ENCODE results near the gene GRID2. TPM values are rescaled to one million over a fixed set of nuclear protein-coding genes. Genes with fewer than 3 reads are reported as not detected.

GRID2 gene
- polyA plus RNA-seq, 3 donors: not detected

- H3K27ac ChIP-seq (ENCODE audit: low read depth, low read length): no peak overlapping the region
- WGBS, 3 donors: 75 to 94% (median 77%) methylated on average over 1 of the region's 1 CpG
Measured at GRCh38 chr4:92615049-92615448, 311.3 kb downstream of the GRID2 start.

- no peak overlapping the region for H3K27ac ChIP-seq (ENCODE audit: low read depth, low read length)
- 41 to 89% (median 87%) methylated on average over 2 of the region's 2 CpGs for whole genome bisulfite sequencing, 3 donors
Measured at GRCh38 chr4:92618968-92619367, 315.2 kb downstream of the GRID2 start.

- 73 to 79% (median 75%) methylated on average over 2 of the region's 2 CpGs for WGBS, 3 donors
- no peak overlapping the region for H3K27ac ChIP-seq (ENCODE audit: low read depth, low read length)
Measured at GRCh38 chr4:92629302-92629701, 325.5 kb downstream of the GRID2 start.

GRCh38 chr4:92634882-92635281 lies 331.1 kb downstream of the GRID2 start:
- 69 to 75% (median 70%) methylated on average over 3 of the region's 3 CpGs for WGBS, 3 donors
- H3K27ac ChIP-seq (ENCODE audit: low read depth, low read length): no peak overlapping the region

GRCh38 chr4:92636038-92636806 lies 332.5 kb downstream of the GRID2 start:
- H3K27ac ChIP-seq (ENCODE audit: low read depth, low read length): no peak overlapping the region
- 30 to 62% (median 56%) methylated on average over 6 of the region's 6 CpGs for WGBS, 3 donors

GRCh38 chr4:92641409-92641808 lies 337.6 kb downstream of the GRID2 start:
- H3K27ac ChIP-seq (ENCODE audit: low read depth, low read length): no peak overlapping the region
- WGBS, 3 donors: 86 to 95% (median 90%) methylated on average over 3 of the region's 3 CpGs

GRCh38 chr4:92646826-92647225 lies 343.1 kb downstream of the GRID2 start:
- 60 to 75% (median 71%) methylated on average over 2 of the region's 2 CpGs for WGBS, 3 donors
- H3K27ac ChIP-seq (ENCODE audit: low read depth, low read length): no peak overlapping the region

- H3K27ac ChIP-seq (ENCODE audit: low read depth, low read length): no peak overlapping the region
Measured at GRCh38 chr4:92651536-92651935, 347.8 kb downstream of the GRID2 start.

GRCh38 chr4:92654084-92654483 lies 350.3 kb downstream of the GRID2 start:
- H3K27ac ChIP-seq (ENCODE audit: low read depth, low read length): no peak overlapping the region

- H3K27ac ChIP-seq (ENCODE audit: low read depth, low read length): no peak overlapping the region
Measured at GRCh38 chr4:92657695-92658094, 353.9 kb downstream of the GRID2 start.

- no peak overlapping the region for H3K27ac ChIP-seq (ENCODE audit: low read depth, low read length)
- WGBS, 3 donors: 65 to 74% (median 74%) methylated on average over 2 of the region's 2 CpGs
Measured at GRCh38 chr4:92658318-92658717, 354.6 kb downstream of the GRID2 start.

GRCh38 chr4:92677805-92678204 lies 374.0 kb downstream of the GRID2 start:
- WGBS, 3 donors: 80 to 97% (median 95%) methylated on average over 3 of the region's 3 CpGs
- no peak overlapping the region for H3K27ac ChIP-seq (ENCODE audit: low read depth, low read length)

GRCh38 chr4:92678292-92678691 lies 374.5 kb downstream of the GRID2 start:
- no peak overlapping the region for H3K27ac ChIP-seq (ENCODE audit: low read depth, low read length)
- 86 to 94% (median 88%) methylated on average over 4 of the region's 4 CpGs for WGBS, 3 donors

- no peak overlapping the region for H3K27ac ChIP-seq (ENCODE audit: low read depth, low read length)
- 75 to 79% (median 78%) methylated on average over 1 of the region's 1 CpG for WGBS, 3 donors
Measured at GRCh38 chr4:92679149-92679548, 375.4 kb downstream of the GRID2 start.

- H3K27ac ChIP-seq (ENCODE audit: low read depth, low read length): no peak overlapping the region
- 82 to 97% (median 86%) methylated on average over 3 of the region's 3 CpGs for WGBS, 3 donors
Measured at GRCh38 chr4:92714640-92715039, 410.9 kb downstream of the GRID2 start.

GRCh38 chr4:92733231-92733630 lies 429.5 kb downstream of the GRID2 start:
- 17 to 51% (median 44%) methylated on average over 1 of the region's 1 CpG for WGBS, 3 donors
- no peak overlapping the region for H3K27ac ChIP-seq (ENCODE audit: low read depth, low read length)

- WGBS, 3 donors: 85 to 91% (median 87%) methylated on average over 2 of the region's 2 CpGs
- no peak overlapping the region for H3K27ac ChIP-seq (ENCODE audit: low read depth, low read length)
Measured at GRCh38 chr4:92735025-92735665, 431.4 kb downstream of the GRID2 start.

GRCh38 chr4:92760433-92760832 lies 456.7 kb downstream of the GRID2 start:
- H3K27ac ChIP-seq (ENCODE audit: low read depth, low read length): no peak overlapping the region

GRCh38 chr4:92776080-92776479 lies 472.3 kb downstream of the GRID2 start:
- WGBS, 3 donors: 77 to 87% (median 82%) methylated on average over 3 of the region's 3 CpGs
- no peak overlapping the region for H3K27ac ChIP-seq (ENCODE audit: low read depth, low read length)

GRCh38 chr4:92789741-92790140 lies 486.0 kb downstream of the GRID2 start:
- WGBS, 3 donors: 61 to 77% (median 68%) methylated on average over 3 of the region's 3 CpGs
- no peak overlapping the region for H3K27ac ChIP-seq (ENCODE audit: low read depth, low read length)

Measured in adipose tissue (tissue), 3 donors.